Mesenchymal stem cell (in vitro differentiated cells and primary cell): ENCODE results near the gene FASTKD2.

ENCODE experiments used
- DNase-seq: peaks from one replicate; pipeline ENCODE4 v3.0.0-alpha.2; 2013
- H2AFZ ChIP-seq: one replicate; pipeline ENCODE4 v1.6.1; 2013; ENCODE audit warnings: low read depth, mild to moderate bottlenecking, control low read depth, inconsistent platforms, low read length, moderate library complexity
- H2AK5ac ChIP-seq: 2 replicates; pipeline ENCODE4 v1.6.1; 2013; ENCODE audit warnings: low read length, moderate library complexity, mild to moderate bottlenecking, inconsistent platforms; ENCODE audit not compliant: severe bottlenecking
- H2BK120ac ChIP-seq: one replicate; pipeline ENCODE4 v1.6.1; 2013; ENCODE audit warnings: low read depth, mild to moderate bottlenecking, inconsistent platforms, low read length, moderate library complexity
- H2BK12ac ChIP-seq, 2 experiments: one replicate each; pipeline ENCODE4 v1.6.1; 2013; ENCODE audit warnings: inconsistent platforms in 2 of 2, low read length in 2 of 2, mild to moderate bottlenecking in 2 of 2, moderate library complexity in 2 of 2, control low read depth in 1 of 2
- H2BK15ac ChIP-seq: one replicate; pipeline ENCODE4 v1.6.1; 2013; ENCODE audit warnings: mild to moderate bottlenecking, low read depth, inconsistent platforms; ENCODE audit not compliant: poor library complexity, severe bottlenecking
- H2BK5ac ChIP-seq: 2 replicates; pipeline ENCODE4 v1.6.1; 2013; ENCODE audit warnings: low read depth, mild to moderate bottlenecking, low read length, control low read depth, inconsistent platforms; ENCODE audit not compliant: poor library complexity, severe bottlenecking
- H3K14ac ChIP-seq, 2 experiments: one replicate each; pipeline ENCODE4 v1.6.1; 2013; ENCODE audit warnings: inconsistent platforms in 2 of 2, low read length in 2 of 2, control low read depth in 1 of 2, mild to moderate bottlenecking in 1 of 2, moderate library complexity in 1 of 2
- H3K18ac ChIP-seq, 2 experiments: one replicate each; pipeline ENCODE4 v1.6.1; 2013; ENCODE audit warnings: inconsistent platforms in 2 of 2, low read length in 2 of 2, control low read depth in 1 of 2, low read depth in 1 of 2, mild to moderate bottlenecking in 1 of 2
- H3K23ac ChIP-seq, 2 experiments: one replicate each; pipeline ENCODE4 v1.6.1; 2013; ENCODE audit warnings: inconsistent platforms in 2 of 2, low read length in 2 of 2, mild to moderate bottlenecking in 2 of 2, moderate library complexity in 2 of 2, control low read depth in 1 of 2
- H3K27ac ChIP-seq: 2 replicates; pipeline ENCODE4 v1.5.1; 2013; ENCODE audit warnings: mild to moderate bottlenecking, moderate library complexity, low read length, control low read depth, inconsistent platforms; ENCODE audit not compliant: poor library complexity, severe bottlenecking
- H3K27me3 ChIP-seq, 2 experiments: 2 replicates each; pipeline versions ENCODE4 v1.6.1 to v1.7.0; 2013; ENCODE audit warnings: low read length in 2 of 2, mild to moderate bottlenecking in 2 of 2, moderate library complexity in 2 of 2, control low read depth in 1 of 2, inconsistent platforms in 1 of 2; ENCODE audit not compliant: control insufficient read depth in 1 of 2, insufficient read depth in 1 of 2
- H3K36me3 ChIP-seq, 2 experiments: 2 replicates each; pipeline versions ENCODE4 v1.6.1 to v1.7.0; 2013; ENCODE audit warnings: low read length in 2 of 2, control low read depth in 1 of 2, inconsistent platforms in 1 of 2, low read depth in 1 of 2, mild to moderate bottlenecking in 1 of 2; ENCODE audit not compliant: insufficient read depth in 2 of 2, control insufficient read depth in 1 of 2
- H3K4ac ChIP-seq, 2 experiments: one replicate each; pipeline ENCODE4 v1.6.1; 2013; ENCODE audit warnings: inconsistent platforms in 2 of 2, low read length in 2 of 2, mild to moderate bottlenecking in 2 of 2, moderate library complexity in 2 of 2, control low read depth in 1 of 2, low read depth in 1 of 2
- H3K4me1 ChIP-seq: 2 replicates; pipeline ENCODE4 v1.6.1; 2013; ENCODE audit warnings: low read depth, low read length, control low read depth; ENCODE audit not compliant: control insufficient read depth, insufficient read depth
- H3K4me2 ChIP-seq: 2 replicates; pipeline ENCODE4 v1.6.1; 2013; ENCODE audit warnings: low read length, mild to moderate bottlenecking, inconsistent platforms; ENCODE audit not compliant: poor library complexity, severe bottlenecking
- H3K4me3 ChIP-seq, 2 experiments: 2 replicates each; pipeline versions ENCODE4 v1.5.1 to v1.7.0; 2013; ENCODE audit warnings: low read length in 2 of 2, mild to moderate bottlenecking in 2 of 2, control low read depth in 1 of 2, low read depth in 1 of 2; ENCODE audit not compliant: insufficient read depth in 1 of 2
- H3K79me1 ChIP-seq: replicated peaks from 2 replicates; pipeline ENCODE4 v1.6.1; 2013; ENCODE audit warnings: mild to moderate bottlenecking, control low read depth, low read length, inconsistent platforms; ENCODE audit not compliant: poor library complexity, severe bottlenecking
- H3K9ac ChIP-seq: 2 replicates; pipeline ENCODE4 v1.7.0; 2013; ENCODE audit warnings: mild to moderate bottlenecking, low read length, moderate library complexity
- H3K9me3 ChIP-seq: 2 replicates; pipeline ENCODE4 v1.7.0; 2013; ENCODE audit warnings: mild to moderate bottlenecking, low read length; ENCODE audit not compliant: control insufficient read depth
- H4K8ac ChIP-seq: one replicate; pipeline ENCODE4 v1.6.1; 2013; ENCODE audit warnings: inconsistent platforms, mild to moderate bottlenecking, low read length, moderate library complexity
- H4K91ac ChIP-seq: one replicate; pipeline ENCODE4 v1.6.1; 2013; ENCODE audit warnings: mild to moderate bottlenecking, low read length, inconsistent platforms
- WGBS: methylation state at CpG from one replicate; pipeline ENCODE4 v1.1.7; 2013; ENCODE audit warnings: mixed read lengths; 5-methylcytosine and 5-hydroxymethylcytosine counted together

The FASTKD2 gene

DNA sequence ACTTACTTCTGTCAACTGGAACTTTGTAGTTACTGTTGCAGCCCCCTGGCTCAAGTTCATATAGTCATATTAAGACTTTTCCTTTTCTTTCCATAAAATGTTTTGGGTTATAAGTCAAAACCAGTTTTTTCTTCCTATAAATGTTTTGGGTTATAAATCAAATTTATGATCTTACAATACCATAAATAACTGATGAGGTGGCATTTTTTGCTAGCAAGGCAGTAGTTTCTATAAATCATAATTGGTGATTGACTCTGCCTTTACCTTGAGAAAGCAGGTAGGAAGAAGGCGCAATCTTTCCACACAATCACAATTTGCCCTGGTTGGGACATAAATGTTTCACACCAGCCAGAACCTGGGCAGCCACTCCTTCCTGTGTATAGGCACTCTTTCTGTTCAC lies 42.1 kb upstream of the FASTKD2 start:
- Histone ChIP-seq H2AFZ (no peak overlapping the region), H2BK15ac (no peak overlapping the region), H3K36me3 (no peaks in the 10 kb centered on the region), H2BK12ac (no peak overlapping the region), H3K4me1 (no peaks in the 10 kb centered on the region), H3K18ac (no peak overlapping the region), H3K4ac (no peak overlapping the region), H3K9me3 (no peaks in the 10 kb centered on the region), H3K4me2 (no peak overlapping the region), H2AK5ac (no peak overlapping the region), H3K23ac (no peak overlapping the region), H4K91ac (no peak overlapping the region), H2BK120ac (no peak overlapping the region), H3K27me3 (peaks cover 0 to 1% of the 10 kb centered on the region in 2 experiments), H4K8ac (no peak overlapping the region), H3K14ac (no peak overlapping the region), H3K9ac (no peak overlapping the region), H3K27ac (no peak overlapping the region), H3K79me1 (no peaks in the 10 kb centered on the region), H3K4me3 (no peak overlapping the region), H2BK5ac (no peak overlapping the region)
- no peak for DNase-seq
- WGBS = 100% methylated on average over 1 of the region's 1 CpG

DNA sequence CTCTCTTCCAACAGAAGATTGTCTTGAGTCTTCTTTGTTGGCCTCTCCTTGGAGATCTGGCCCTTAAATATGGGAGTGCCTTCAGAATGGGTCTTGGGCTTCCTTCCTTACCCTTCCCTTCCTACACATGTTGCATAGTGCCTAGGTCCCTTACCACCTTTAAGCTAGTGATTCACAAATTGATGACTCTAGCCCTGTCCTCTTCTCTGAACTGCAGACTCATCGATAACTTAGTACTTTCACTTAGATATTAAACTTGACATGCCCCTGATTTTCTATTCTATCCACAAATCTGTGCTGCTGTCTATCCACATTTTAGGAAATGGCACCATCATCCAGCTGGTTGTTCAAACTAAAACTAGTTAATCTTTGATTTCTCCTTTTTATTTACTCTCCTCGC lies 38.1 kb upstream of the FASTKD2 start:
- Histone ChIP-seq H2BK120ac (no peak overlapping the region), H4K8ac (no peak overlapping the region), H2AK5ac (no peak overlapping the region), H3K9me3 (no peaks in the 10 kb centered on the region), H3K27ac (no peak overlapping the region), H2AFZ (no peak overlapping the region), H3K4me2 (no peak overlapping the region), H3K14ac (no peak overlapping the region), H3K27me3 (peaks cover 0 to 6% of the 10 kb centered on the region in 2 experiments), H3K4me3 (no peak overlapping the region), H2BK5ac (no peak overlapping the region), H3K4ac (no peak overlapping the region), H3K18ac (no peak overlapping the region), H3K4me1 (no peaks in the 10 kb centered on the region), H3K23ac (no peak overlapping the region), H2BK15ac (no peak overlapping the region), H2BK12ac (no peak overlapping the region), H3K9ac (no peak overlapping the region), H3K79me1 (no peaks in the 10 kb centered on the region), H3K36me3 (no peaks in the 10 kb centered on the region), H4K91ac (no peak overlapping the region)
- no peak for DNase-seq
- WGBS = 98% methylated on average over 2 of the region's 2 CpGs

DNA sequence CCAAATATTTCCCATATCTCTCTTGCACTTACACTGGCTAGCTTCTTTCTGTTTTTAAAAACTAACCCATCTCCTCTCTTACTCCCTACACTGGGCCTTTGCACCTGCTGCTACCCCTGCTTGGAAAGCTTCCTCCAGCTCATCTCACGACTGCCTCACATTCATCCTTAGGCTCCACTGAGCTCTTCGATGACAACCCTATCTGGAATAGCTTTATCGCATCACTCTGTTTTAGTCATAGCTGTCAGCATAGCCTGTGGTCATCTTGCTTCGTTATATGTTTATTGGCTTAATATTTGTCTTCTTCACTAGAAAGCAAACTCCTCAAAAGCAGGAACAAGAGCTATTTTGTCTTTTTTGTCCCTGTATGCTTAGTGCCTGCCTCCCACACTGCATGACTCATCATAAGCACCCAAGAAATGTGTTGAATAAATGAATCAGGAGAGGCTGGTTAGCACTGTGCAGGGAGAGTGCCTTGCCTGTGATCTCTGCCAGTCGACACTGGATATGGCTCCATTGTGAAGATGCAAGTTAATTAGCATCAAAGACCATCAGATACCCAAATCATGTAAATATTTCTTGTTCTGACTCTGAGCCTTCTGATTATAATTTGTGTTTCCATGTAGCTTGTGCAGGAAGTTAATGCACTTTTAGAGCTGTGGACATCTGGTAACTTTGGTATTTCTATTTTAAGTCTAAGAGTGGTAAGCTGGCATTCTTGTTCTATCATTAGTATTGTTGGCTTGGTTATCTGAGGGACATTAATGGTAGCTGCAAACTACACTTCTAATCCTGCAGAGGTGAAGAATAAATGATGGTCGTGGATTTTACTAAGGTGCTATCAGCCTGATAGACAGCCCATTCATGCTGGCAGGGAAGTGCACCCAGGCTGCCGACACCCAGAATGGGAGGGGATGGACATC lies 36.9 kb upstream of the FASTKD2 start:
- Histone ChIP-seq H3K4me3 (no peak overlapping the region), H4K91ac (no peak overlapping the region), H3K79me1 (no peaks in the 10 kb centered on the region), H3K23ac (no peak overlapping the region), H4K8ac (no peak overlapping the region), H3K4me2 (no peak overlapping the region), H2BK120ac (no peak overlapping the region), H3K9ac (no peak overlapping the region), H2AFZ (no peak overlapping the region), H2AK5ac (no peak overlapping the region), H3K27me3 (peaks cover 0 to 6% of the 10 kb centered on the region in 2 experiments), H3K18ac (no peak overlapping the region), H3K9me3 (no peaks in the 10 kb centered on the region), H3K4me1 (no peaks in the 10 kb centered on the region), H3K4ac (no peak overlapping the region), H2BK5ac (no peak overlapping the region), H3K36me3 (no peaks in the 10 kb centered on the region), H3K14ac (peak overlapping the region in 1 of 2 experiments; percentile 75), H2BK12ac (no peak overlapping the region), H2BK15ac (no peak overlapping the region), H3K27ac (no peak overlapping the region)
- no peak for DNase-seq
- 83% methylated on average over 5 of the region's 7 CpGs for WGBS

DNA sequence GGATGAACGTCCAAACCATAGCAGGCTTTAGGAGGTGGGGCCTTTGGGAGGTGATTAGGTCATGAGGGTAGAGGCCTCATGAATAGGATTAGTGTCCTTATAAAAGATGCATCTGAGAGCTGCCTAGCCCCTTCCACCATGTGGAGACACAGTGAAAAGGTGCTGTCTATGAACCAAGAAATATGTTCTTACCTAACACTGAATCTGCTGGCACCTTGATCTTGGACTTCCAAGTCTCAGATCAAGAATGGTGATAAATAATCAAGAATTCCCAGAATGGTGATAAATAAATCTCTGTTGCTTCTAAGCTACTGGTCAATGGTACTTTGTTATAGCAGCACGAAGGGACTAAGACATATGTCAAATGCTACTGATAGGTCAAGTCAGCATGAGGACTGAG lies 32.1 kb upstream of the FASTKD2 start:
- no peak overlapping the region for H3K9ac ChIP-seq
- H4K91ac ChIP-seq = no peak overlapping the region
- no peak overlapping the region for H3K4me2 ChIP-seq
- H2AFZ ChIP-seq = no peak overlapping the region
- no peaks in the 10 kb centered on the region for H3K9me3 ChIP-seq
- H3K79me1 ChIP-seq = no peaks in the 10 kb centered on the region
- H3K4me3 ChIP-seq = no peak overlapping the region
- H3K18ac ChIP-seq = no peak overlapping the region
- 63% methylated on average over 2 of the region's 2 CpGs for WGBS
- H3K14ac ChIP-seq = no peak overlapping the region
- DNase-seq = no peak
- no peak overlapping the region for H3K4ac ChIP-seq
- H2BK5ac ChIP-seq = no peak overlapping the region
- no peak overlapping the region for H2AK5ac ChIP-seq
- H3K4me1 ChIP-seq = no peaks in the 10 kb centered on the region
- H2BK15ac ChIP-seq = no peak overlapping the region
- H3K27ac ChIP-seq = no peak overlapping the region
- peaks cover 0 to 6% of the 10 kb centered on the region in 2 experiments for H3K27me3 ChIP-seq
- no peak overlapping the region for H2BK120ac ChIP-seq
- no peak overlapping the region for H2BK12ac ChIP-seq
- no peaks in the 10 kb centered on the region for H3K36me3 ChIP-seq
- no peak overlapping the region for H3K23ac ChIP-seq
- H4K8ac ChIP-seq = no peak overlapping the region
